Osteoblast (primary cell): Measurements from ENCODE around the gene SPG11. TPM values are rescaled to one million over a fixed set of nuclear protein-coding genes. Genes with fewer than 3 reads are reported as not detected.

Experiments used
- DNase-seq: peaks from one replicate; pipeline ENCODE4 v3.0.0; 2011; ENCODE audit warnings: low spot score, mixed read lengths; ENCODE audit not compliant: insufficient read length; ENCODE audit errors: missing footprints
- H2AFZ ChIP-seq: 2 replicates; pipeline ENCODE4 v1.6.0; 2011; ENCODE audit warnings: mild to moderate bottlenecking, low read length
- H3K27ac ChIP-seq: 2 replicates; pipeline ENCODE4 v1.5.1; 2011; ENCODE audit warnings: mild to moderate bottlenecking, low read depth, low read length, moderate library complexity
- H3K27me3 ChIP-seq: 2 replicates; pipeline ENCODE4 v1.6.0; 2012; ENCODE audit warnings: mild to moderate bottlenecking, control low read depth, inconsistent platforms, low read length, moderate library complexity; ENCODE audit not compliant: insufficient read depth
- H3K36me3 ChIP-seq: 2 replicates; pipeline ENCODE4 v1.5.1; 2011; ENCODE audit warnings: mild to moderate bottlenecking, low read length, control low read depth, moderate library complexity; ENCODE audit not compliant: insufficient read depth
- H3K4me1 ChIP-seq: 2 replicates; pipeline ENCODE4 v1.5.1; 2011; ENCODE audit warnings: mild to moderate bottlenecking, low read length, control low read depth, moderate library complexity; ENCODE audit not compliant: insufficient read depth
- H3K4me2 ChIP-seq: 2 replicates; pipeline ENCODE4 v1.6.0; 2011; ENCODE audit warnings: mild to moderate bottlenecking, low read length; ENCODE audit not compliant: insufficient read depth
- H3K4me3 ChIP-seq: fragments of 200-600 bp; sonication (generic); 3 replicates; pipeline ENCODE4 v1.5.1; 2012; ENCODE audit warnings: mild to moderate bottlenecking, low read length, inconsistent platforms; ENCODE audit not compliant: insufficient read depth
- H3K79me2 ChIP-seq: 2 replicates; pipeline ENCODE4 v1.6.0; 2012; ENCODE audit warnings: mild to moderate bottlenecking, low read length, control low read depth, inconsistent platforms; ENCODE audit not compliant: insufficient read depth
- H3K9me3 ChIP-seq: 2 replicates; pipeline ENCODE4 v1.5.1; 2011; ENCODE audit warnings: low read depth, low read length, control low read depth
- H4K20me1 ChIP-seq: 2 replicates; pipeline ENCODE4 v1.6.0; 2012; ENCODE audit warnings: mild to moderate bottlenecking, low read length, control low read depth; ENCODE audit not compliant: insufficient read depth
- total RNA-seq: library from RNA; depleted of rRNA; stranded (reverse); fragments of >200 nt; gene quantifications from 2 replicates; pipeline ENCODE4 v1.2.3, GENCODE V29; 2012
- TF ChIP-seq, protein P1 (sequence below): IDR thresholded peaks from 2 replicates; pipeline ENCODE4 v1.5.1; 2011; ENCODE audit warnings: mild to moderate bottlenecking, low read depth, low read length, moderate library complexity; ENCODE audit errors: extremely low read depth

Gene SPG11
- total RNA-seq, 1 donor = 95.9 TPM

DNA sequence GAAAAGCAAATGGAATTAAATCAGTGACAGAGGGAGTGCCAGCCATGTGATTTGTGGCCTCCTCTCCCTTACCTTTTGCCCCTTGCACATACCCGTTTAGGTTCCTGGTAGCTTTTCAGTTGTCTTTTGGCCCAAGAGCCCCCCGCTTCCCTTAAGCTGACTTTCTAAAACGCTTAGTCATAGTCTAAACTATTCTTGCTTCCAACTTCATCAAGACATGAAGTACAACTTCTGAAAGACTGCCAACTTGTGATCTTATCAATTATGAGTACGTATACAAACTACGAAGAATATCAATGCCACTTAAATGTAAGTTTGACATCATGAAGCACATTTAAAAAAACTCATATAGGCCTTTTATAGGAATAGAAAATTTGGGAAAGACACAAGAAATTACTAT lies 64.6 kb downstream of the SPG11 start:
- Histone ChIP-seq H4K20me1 (no peaks in the 10 kb centered on the region), H3K4me3 (no peak overlapping the region), H3K27me3 (no peaks in the 10 kb centered on the region), H3K4me1 (no peaks in the 10 kb centered on the region), H3K36me3 (peaks cover 63% of the 10 kb centered on the region), H3K4me2 (no peak overlapping the region), H3K9me3 (no peaks in the 10 kb centered on the region), H3K79me2 (no peaks in the 10 kb centered on the region), H3K27ac (no peak overlapping the region), H2AFZ (no peak overlapping the region)
- no peak for DNase-seq
- TF ChIP-seq, protein P1, sequence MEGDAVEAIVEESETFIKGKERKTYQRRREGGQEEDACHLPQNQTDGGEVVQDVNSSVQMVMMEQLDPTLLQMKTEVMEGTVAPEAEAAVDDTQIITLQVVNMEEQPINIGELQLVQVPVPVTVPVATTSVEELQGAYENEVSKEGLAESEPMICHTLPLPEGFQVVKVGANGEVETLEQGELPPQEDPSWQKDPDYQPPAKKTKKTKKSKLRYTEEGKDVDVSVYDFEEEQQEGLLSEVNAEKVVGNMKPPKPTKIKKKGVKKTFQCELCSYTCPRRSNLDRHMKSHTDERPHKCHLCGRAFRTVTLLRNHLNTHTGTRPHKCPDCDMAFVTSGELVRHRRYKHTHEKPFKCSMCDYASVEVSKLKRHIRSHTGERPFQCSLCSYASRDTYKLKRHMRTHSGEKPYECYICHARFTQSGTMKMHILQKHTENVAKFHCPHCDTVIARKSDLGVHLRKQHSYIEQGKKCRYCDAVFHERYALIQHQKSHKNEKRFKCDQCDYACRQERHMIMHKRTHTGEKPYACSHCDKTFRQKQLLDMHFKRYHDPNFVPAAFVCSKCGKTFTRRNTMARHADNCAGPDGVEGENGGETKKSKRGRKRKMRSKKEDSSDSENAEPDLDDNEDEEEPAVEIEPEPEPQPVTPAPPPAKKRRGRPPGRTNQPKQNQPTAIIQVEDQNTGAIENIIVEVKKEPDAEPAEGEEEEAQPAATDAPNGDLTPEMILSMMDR = no peak

DNA sequence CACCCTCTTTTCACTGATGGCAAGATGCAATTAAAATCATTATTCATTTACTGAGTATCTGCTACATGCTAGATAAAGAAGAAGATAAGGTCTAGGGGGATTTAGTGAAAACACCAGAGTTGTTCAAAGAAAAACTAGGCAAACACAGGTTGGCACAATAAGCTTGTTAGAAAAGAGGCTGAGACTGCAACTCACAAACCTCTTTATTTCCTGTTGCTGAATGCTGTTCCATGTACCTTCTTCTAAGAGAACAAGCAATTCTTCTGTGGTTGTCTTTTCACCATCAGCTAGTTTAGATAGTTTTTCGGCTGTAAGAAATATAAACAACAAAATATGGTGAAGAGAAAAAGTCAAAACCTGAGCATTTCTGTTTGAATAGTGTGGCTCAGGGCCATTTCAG lies 65.4 kb downstream of the SPG11 start:
- TF ChIP-seq, protein P1 = no peak
- no peak overlapping the region for H3K4me2 ChIP-seq
- no peak overlapping the region for H3K4me3 ChIP-seq
- H3K36me3 ChIP-seq = peaks cover 62% of the 10 kb centered on the region
- no peaks in the 10 kb centered on the region for H3K4me1 ChIP-seq
- H3K79me2 ChIP-seq = no peaks in the 10 kb centered on the region
- H3K9me3 ChIP-seq = no peaks in the 10 kb centered on the region
- no peaks in the 10 kb centered on the region for H3K27me3 ChIP-seq
- DNase-seq = no peak
- no peak overlapping the region for H2AFZ ChIP-seq
- H4K20me1 ChIP-seq = no peaks in the 10 kb centered on the region
- H3K27ac ChIP-seq = no peak overlapping the region

- no peaks in the 10 kb centered on the region for H4K20me1 ChIP-seq
- H3K4me2 ChIP-seq = no peak overlapping the region
- no peak overlapping the region for H3K27ac ChIP-seq
- TF ChIP-seq, protein P1 = no peak
- no peaks in the 10 kb centered on the region for H3K9me3 ChIP-seq
- H2AFZ ChIP-seq = no peak overlapping the region
- H3K36me3 ChIP-seq = peaks cover 68% of the 10 kb centered on the region
- H3K27me3 ChIP-seq = no peaks in the 10 kb centered on the region
- no peak for DNase-seq
- no peak overlapping the region for H3K4me3 ChIP-seq
- no peaks in the 10 kb centered on the region for H3K79me2 ChIP-seq
- no peaks in the 10 kb centered on the region for H3K4me1 ChIP-seq
Observed at GRCh38 chr15:44596511-44597010, 66.9 kb downstream of the SPG11 start.

DNA sequence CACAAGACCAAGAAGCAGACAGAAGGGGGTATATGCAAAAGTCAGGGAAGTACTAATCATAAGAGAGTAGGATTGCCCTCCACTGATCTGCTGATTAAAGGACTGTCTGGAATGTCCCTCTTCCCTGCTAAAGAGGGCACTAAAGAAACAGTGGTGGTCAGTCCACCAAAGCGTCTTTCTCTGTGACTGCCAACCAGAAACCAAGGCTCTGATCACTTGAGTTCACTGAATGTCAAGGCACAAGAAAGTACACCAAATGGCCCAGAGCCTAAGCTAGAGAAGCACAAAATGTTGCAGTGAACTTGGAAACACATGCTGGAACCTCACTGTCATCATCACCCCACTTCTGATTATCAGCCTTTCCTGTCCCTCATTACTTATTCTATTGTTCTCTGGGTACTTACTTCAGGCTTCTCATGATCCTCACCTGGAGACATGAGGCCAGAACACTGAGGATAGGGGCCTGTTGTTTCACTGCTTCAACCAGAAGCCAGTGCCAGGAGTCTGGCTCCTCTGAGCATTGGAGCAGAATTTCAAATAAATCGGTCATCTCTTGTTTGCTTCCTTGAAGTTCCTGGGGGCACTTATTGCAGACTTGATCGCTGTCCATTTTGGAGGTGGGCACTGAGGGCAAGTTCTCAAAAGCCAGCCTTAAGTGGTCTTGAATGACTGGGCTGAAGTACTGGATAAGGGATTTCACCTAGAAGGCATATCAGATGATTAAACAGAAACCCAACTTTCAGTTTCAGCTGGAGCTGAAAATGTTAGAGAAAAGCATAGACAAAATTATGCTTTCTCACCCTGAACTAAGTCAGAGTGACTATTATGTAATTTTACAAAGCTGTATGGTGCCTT lies 67.6 kb downstream of the SPG11 start:
- DNase-seq = no peak
- Histone ChIP-seq H3K27me3 (no peaks in the 10 kb centered on the region), H3K4me3 (no peak overlapping the region), H3K36me3 (peaks cover 74% of the 10 kb centered on the region), H3K4me1 (no peaks in the 10 kb centered on the region), H3K79me2 (no peaks in the 10 kb centered on the region), H4K20me1 (no peaks in the 10 kb centered on the region), H3K9me3 (no peaks in the 10 kb centered on the region), H2AFZ (no peak overlapping the region), H3K27ac (no peak overlapping the region), H3K4me2 (no peak overlapping the region)
- TF ChIP-seq, protein P1 = no peak
